ENCODE results near the gene SLC19A1.

SLC19A1 gene

DNA sequence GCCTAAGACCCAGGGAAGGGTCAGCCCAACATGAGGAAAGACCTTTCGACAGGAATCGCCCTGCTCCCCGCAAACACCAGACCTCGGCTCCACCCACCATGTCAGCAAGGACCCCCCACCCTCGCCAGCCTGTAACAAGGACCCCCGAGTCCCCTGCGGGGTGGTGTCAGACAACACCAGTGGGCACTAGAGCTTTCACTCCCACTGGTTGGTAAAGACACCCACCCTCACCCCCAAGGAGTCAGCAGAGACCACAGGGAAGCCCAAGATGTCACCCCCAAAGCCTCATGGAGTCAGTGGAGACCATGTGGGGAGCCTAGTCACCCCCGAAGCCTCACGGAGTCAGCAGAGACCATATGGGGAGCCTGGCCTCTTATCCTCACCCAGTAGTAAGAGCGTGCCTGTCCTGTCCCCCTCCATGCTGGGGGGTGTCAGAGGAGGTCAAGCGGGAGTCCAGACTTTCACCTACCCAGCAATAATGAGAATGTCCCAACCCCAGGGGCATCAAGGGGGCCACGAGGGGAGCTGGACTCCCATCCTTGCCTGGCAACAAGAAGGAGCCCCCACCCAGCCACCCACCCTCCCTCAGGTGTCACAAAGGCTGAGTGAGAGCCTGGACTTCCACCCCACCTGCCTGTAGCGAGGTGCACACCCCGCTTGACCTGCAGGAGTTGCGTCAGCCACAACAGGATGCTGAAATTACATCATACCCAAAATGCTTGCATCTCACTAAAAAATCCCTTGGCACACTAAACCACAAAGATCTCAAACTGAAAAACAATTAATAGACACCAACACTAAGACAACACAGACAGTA, 24.8 kb downstream of the SLC19A1 start:
- no peak for DNase-seq (ENCODE audit: low spot score)

GRCh38 chr21:45516671-45517151, 25.5 kb downstream of the SLC19A1 start:
- no peak for DNase-seq (ENCODE audit: low spot score)

GRCh38 chr21:45516071-45516670, 26.1 kb downstream of the SLC19A1 start:
- DNase-seq (ENCODE audit: low spot score), result no peak

- no peak for DNase-seq (ENCODE audit: low spot score)
Measured at GRCh38 chr21:45515241-45516061, 26.8 kb downstream of the SLC19A1 start.

DNA sequence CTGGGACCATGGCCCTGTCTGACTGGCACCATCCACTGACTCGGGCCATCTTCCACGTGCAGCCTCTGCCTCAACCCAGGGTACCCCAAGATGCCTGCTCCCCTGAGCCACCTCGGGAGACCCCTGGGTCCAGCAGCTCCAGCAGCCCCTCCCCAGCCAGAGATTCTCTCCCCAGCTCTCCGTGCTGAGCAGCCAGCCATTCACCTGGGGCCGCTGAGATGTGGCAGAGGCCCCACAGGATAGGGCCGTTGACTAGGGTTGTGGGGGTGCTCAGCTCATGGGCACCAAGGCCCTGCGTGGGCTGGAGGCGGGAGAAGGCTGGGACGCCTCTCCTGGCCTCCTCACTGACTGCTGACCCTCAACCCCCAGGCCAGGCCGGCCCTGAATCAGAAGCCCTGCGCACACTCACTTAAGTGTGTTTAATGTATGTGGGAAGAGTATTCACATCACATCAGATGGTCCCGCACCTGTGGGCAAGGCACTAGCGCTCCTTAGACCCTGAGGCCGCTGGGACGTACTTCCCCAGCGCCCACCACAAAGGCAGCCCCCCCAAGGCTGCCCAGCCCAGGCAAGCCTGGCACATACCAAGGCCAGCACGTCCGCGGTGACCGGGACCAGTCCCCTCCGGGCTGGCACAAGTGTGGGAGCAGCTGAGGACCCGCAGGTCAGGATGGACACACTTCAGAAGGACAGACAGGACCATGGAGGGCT, 27.8 kb downstream of the SLC19A1 start:
- no peak for DNase-seq (ENCODE audit: low spot score)

- no peak for DNase-seq (ENCODE audit: low spot score)
Measured at GRCh38 chr21:45513741-45514310, 28.4 kb downstream of the SLC19A1 start.

DNA sequence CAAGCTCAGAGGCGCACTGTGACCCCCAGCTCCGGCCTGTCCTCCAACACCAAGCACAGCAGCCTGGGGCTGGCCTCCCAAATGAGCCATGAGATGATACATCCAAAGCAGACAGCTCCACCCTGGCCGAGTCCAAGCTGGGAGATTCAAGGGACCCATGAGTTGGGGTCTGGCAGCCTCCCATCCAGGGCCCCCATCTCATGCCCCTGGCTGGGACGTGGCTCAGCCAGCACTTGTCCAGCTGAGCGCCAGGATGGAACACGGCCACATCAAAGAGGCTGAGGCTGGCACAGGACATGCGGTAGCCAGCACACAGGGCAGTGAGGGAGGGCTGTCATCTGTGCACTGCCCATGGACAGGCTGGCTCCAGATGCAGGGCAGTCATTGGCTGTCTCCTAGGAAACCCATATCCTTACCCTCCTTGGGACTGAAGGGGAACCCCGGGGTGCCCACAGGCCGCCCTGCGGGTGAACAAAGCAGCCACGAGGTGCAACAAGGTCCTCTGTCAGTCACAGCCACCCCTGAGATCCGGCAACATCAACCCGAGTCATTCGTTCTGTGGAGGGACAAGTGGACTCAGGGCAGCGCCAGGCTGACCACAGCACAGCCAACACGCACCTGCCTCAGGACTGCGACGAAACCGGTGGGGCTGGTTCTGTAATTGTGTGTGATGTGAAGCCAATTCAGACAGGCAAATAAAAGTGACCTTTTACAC, 29.1 kb downstream of the SLC19A1 start:
- DNase-seq (ENCODE audit: low spot score), result no peak

DNA sequence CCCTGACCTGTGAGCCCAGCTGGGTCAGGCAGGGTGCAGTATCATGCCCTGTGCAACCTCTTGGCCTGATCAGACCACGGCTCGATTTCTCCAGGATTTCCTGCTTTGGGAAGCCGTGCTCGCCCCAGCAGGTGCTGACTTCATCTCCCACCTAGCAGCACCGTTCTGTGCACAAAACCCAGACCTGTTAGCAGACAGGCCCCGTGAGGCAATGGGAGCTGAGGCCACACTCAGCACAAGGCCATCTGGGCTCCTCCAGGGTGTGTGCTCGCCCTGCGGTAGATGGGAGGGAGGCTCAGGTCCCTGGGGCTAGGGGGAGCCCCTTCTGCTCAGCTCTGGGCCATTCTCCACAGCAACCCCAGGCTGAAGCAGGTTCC, 29.6 kb downstream of the SLC19A1 start:
- no peak for DNase-seq (ENCODE audit: low spot score)

DNA sequence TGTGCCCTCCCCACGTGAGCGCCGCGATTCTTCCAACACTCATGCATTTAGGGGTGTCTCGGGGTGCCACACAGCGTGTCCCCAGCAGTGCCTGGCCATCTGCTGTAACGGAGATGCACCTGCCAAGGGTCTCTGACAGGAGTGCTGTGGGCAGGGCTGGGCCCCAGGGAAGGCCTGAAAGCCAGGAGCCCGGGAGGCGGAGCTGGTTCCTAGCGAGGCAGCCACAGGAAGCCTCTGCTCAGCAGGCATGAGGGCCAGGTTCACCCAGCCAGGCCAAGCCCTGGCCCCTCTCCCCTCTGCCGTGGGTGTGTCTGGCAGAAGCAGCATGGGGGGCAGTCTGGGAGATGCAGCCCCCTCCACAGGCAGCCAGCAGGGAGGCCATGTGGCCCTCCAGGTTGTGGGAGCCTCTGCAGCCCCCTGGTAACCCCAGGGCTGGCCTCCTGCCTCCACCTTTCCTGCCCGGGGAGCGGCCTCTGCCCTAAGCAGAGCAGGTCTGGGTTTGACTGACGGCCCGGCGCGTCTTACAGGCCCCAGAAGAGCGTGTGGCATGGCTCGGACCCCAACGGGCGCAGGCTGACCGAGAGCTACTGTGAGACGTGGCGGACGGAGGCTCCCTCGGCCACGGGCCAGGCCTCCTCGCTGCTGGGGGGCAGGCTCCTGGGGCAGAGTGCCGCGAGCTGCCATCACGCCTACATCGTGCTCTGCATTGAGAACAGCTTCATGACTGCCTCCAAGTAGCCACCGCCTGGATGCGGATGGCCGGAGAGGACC, 30.4 kb downstream of the SLC19A1 start:
- DNase-seq (ENCODE audit: low spot score), result no peak

- DNase-seq (ENCODE audit: low spot score), result no peak
Measured at GRCh38 chr21:45511007-45511406, 31.2 kb downstream of the SLC19A1 start.

GRCh38 chr21:45510466-45510955, 31.7 kb downstream of the SLC19A1 start:
- DNase-seq (ENCODE audit: low spot score), result no peak

DNA sequence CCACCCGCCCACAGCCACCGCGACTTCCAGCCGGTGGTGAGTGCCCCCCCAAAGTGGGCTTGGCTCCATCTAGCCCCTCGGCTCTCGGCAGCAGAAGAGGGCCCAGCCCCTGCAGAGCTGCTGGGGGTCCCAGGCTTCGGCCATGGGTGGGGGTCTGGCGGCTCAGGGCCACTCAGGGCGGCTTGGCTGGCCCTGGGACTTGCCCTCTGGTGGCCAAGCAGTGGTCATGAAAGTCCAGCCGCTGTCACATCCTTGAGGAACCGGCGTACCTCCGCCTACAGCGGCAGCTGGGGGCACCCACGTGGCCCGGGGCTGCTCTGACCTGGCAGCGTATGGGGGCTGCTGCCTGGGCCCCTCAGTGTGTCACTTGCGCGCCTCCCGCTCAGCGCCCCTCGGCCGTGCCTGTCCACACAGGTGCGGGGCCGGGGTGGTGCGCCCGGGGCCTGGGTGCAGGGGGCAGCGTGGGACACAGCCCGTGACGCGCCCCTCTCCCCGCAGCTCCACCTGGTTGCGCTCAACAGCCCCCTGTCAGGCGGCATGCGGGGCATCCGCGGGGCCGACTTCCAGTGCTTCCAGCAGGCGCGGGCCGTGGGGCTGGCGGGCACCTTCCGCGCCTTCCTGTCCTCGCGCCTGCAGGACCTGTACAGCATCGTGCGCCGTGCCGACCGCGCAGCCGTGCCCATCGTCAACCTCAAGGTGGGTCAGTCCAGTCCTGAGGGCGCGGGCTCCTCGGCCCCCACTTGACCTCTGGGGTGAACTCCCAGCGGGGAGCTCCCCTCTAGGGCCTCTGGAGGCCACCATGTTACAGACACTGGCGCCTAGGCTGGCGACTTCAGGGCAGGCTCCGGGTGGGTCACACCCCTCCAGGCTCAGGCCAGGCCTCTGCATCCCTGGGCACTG, 32.4 kb downstream of the SLC19A1 start:
- no peak for DNase-seq (ENCODE audit: low spot score)

GRCh38 chr21:45508607-45509565, 33.4 kb downstream of the SLC19A1 start:
- no peak for DNase-seq (ENCODE audit: low spot score)

DNA sequence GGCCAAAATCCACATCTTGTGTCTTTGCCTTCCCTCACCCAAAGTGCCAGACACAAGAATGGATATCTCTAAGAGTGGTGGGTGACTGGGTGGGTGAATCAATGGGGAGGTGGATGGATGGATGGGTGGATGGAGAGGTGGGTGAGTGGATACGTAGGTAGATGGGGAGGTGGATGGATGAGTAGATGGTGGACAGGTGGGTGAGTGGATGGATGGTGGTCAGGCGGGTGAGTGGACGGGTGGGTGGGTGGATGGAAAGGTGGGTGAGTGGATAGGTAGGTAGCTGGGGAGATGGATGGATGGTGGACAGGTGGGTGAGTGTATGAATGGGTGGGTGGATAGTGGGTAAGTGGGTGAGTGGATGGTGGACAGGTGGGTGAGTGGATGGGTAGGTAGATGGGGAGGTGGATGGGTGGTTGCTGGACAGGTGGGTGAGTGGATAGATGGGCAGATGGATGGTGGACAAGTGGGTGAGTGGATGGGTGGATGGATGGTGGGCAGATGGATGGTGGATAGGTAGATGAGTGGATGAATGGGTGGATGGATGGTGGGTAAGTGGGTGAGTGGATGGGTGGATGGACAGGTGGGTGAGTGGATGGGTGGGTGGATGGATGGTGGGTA, 34.2 kb downstream of the SLC19A1 start:
- no peak for DNase-seq (ENCODE audit: low spot score)

DNA sequence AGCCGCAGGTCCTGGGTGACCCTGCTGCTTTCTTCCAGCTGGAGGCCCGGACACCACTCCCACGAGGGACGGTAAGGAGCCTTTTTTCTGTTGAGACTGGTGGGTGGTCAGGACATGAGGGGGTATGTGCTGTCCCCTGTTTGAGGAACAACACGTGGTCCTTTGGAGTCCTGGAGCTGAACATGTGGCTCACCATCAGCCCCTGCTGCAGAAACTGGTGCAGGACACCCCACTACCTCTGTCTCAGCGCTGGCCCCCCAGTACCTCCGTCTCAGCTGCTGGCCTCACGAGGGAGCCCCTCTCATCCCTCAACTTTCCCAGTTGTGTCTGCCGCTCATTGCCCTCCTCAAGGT, 34.7 kb downstream of the SLC19A1 start:
- no peak for DNase-seq (ENCODE audit: low spot score)

GRCh38 chr21:45506836-45507522, 35.3 kb downstream of the SLC19A1 start:
- DNase-seq (ENCODE audit: low spot score), result no peak

- DNase-seq (ENCODE audit: low spot score), result no peak
Measured at GRCh38 chr21:45506241-45506817, 35.9 kb downstream of the SLC19A1 start.
